Lower leg skin (tissue), 3 donors: ENCODE data around the gene LMBR1.

ENCODE experiments used
- CTCF ChIP-seq, 3 donors: fragments of 450-650 bp; IDR thresholded peaks; one replicate each; pipeline ENCODE4 v1.5.1; 2016; ENCODE audit warnings: antibody characterized with exemption in 3 of 3, mild to moderate bottlenecking in 3 of 3, moderate library complexity in 2 of 3
- POLR2A ChIP-seq, 2 donors: fragments of 450-650 bp; IDR thresholded peaks; one replicate each; pipeline ENCODE4 v1.6.1; 2016 to 2017; ENCODE audit warnings: antibody characterized with exemption in 2 of 2, mild to moderate bottlenecking in 1 of 2, moderate library complexity in 1 of 2

DNA sequence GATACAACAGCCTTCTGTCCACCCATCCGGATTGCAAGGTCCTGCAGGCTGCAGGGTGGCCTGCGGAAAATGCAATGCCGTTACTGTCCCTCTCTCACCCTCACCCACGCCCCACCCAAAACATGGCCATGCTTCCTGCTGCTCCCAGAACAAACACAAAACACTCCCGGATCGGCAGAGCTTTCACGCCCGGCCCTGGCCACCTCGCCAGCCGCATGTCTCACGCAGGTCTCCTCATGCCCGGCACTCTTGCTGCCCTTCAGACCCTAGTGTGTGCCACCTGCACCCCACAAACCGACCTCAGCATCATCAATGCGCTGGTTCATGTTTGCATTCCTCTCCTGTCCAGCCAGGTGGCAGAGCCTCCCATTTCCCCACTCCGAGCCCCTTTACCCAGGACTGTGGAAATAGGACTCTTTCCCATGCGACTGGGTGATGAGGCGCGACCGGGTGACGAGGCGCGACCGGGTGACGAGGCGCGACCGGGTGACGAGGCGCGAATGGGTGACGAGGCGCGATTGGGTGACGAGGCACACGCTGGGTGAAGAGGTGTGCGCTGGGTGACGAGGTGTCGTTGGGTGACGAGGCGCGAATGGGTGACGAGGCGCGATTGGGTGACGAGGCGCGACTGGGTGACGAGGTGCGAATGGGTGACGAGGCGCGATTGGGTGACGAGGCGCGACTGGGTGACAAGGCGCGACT, 47.6 kb upstream of the LMBR1 start:
- TF ChIP-seq CTCF (IDR thresholded peaks at IDR 0.05) (no peak), POLR2A (IDR thresholded peaks at IDR 0.05) (no peak)
